ENCODE data around the gene GNG12. TPM values are rescaled to one million over a fixed set of nuclear protein-coding genes. Genes with fewer than 3 reads are reported as not detected.
A peak's percentile ranks its signal among the peaks of the same experiment; 100 is the strongest.

Gene GNG12
- total RNA-seq: 25.4 and 28.7 TPM in 2 replicates
- polyA plus RNA-seq: 33.9 and 34.2 TPM in 2 replicates

DNA sequence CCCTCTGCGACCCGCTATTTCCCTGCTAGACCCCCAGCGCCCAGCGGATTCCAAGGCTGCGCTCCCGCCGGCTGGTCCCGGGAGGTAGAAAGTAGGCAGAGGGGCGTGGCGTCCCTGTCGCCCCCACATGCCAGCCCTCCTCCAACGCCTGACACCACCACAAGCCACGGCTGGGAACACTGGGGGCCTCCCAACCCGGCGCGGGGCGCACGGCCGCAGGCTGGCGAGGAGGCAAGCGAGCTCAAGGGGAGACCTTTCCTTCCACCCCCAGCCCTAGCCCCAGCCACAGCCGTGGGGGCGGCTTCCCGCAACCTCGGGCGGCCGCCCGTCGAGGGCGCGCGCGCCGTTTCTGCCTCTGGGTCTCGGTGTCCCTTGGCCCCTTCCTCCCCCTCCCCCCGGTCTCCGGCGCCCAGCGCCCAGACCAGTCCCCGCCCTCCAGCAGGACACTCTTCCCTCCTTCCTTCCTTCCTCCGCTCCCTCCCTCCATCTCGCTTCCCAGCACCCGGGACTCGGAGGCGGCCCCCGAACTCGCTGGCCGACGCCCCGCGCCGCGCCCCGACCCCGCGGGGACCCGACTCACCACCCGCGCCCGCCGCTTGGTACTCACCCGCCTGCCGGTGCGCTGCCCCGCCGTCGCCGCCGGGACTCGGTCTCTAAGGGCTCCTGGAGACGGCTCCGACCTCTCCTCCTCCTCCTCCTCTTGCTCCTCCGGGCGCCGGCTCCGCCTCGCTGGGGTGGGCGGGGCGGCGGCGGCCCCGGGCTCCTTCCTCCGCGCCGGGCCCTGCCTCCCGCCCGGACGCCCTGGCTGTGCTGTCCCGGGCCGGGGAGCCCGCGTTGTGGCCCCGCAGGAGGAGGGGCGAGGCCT is at the start of gene GNG12:
Gene GNG12 (minus strand): TSS at position 731 of the 865 bp plus-strand sequence. CDS start 125,781 bp downstream, outside the sequence.
- H3K27me3 ChIP-seq: no peaks in the 10 kb centered on the region
- peaks cover 13% of the 10 kb centered on the region for H3K4me1 ChIP-seq (ENCODE audit: low read depth)
- no peak within 1 kb of the TSS for H3K27ac ChIP-seq
- no peaks in the 10 kb centered on the region for H3K36me3 ChIP-seq
- H3K9me3 ChIP-seq (ENCODE audit: low read depth): no peaks in the 10 kb centered on the region
- no peak for TF ChIP-seq CTCF (IDR thresholded peaks at IDR 0.05; ENCODE audit: low read depth, low read length)
- peak; percentile 72 to 85 for DNase-seq (ENCODE audit: low read depth in 1 of 2, low spot score in 1 of 2)
- H3K4me3 ChIP-seq: peak within 1 kb of the TSS; percentile 72

DNA sequence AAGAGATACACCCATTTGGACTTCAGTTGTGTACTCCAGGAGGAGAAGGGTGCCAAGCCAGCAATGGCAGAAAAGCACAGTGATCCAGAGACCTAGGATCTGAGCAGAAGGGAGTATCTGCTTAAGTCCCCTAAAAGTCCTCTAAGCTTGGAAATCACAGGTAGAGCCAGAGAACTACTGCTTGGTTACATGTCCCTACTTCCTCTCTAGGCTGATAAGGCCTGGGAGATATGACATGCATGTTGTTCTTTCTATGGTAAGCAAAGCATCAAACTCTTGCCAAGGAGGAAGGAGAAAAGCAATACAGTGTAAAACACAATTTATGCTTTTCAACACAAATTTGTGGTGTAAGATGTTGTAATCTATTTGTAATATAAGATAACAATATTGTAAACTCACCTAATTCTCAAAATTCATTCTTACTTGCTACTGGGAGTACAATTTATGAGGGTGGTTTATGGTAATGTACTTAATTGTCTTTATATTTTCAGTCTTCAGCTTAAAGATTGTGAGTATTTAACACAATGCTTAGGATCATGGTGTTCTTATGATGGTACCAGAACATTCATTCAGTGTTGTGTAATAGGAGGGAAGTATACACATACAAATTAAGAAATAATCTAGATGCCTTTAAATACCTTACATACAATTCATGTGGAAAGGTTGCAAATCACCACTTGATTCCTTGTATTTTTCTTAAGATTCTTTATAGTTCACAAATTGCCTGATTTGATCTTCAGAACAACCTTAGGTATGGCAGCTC is 49.1 kb upstream of the GNG12 start:
- no peak overlapping the region for H3K27ac ChIP-seq
- no peak for TF ChIP-seq CTCF (IDR thresholded peaks at IDR 0.05; ENCODE audit: low read depth, low read length)

GRCh38 chr1:67880056-67880601 is 46.9 kb upstream of the GNG12 start:
- H3K27ac ChIP-seq: no peak overlapping the region
- no peaks in the 10 kb centered on the region for H3K4me1 ChIP-seq (ENCODE audit: low read depth)
- H3K27me3 ChIP-seq: no peaks in the 10 kb centered on the region
- no peak for TF ChIP-seq CTCF (IDR thresholded peaks at IDR 0.05; ENCODE audit: low read depth, low read length)
- peak in 1 of 2 donors; percentile 89 for DNase-seq (ENCODE audit: low read depth in 1 of 2, low spot score in 1 of 2)
- no peak overlapping the region for H3K4me3 ChIP-seq
- H3K36me3 ChIP-seq: no peaks in the 10 kb centered on the region
- no peaks in the 10 kb centered on the region for H3K9me3 ChIP-seq (ENCODE audit: low read depth)

More for the DNA sequence above, 49.1 kb upstream of the GNG12 start:
- no peaks in the 10 kb centered on the region for H3K4me1 ChIP-seq (ENCODE audit: low read depth)
- no peaks in the 10 kb centered on the region for H3K9me3 ChIP-seq (ENCODE audit: low read depth)
- no peaks in the 10 kb centered on the region for H3K36me3 ChIP-seq
- H3K27me3 ChIP-seq: no peaks in the 10 kb centered on the region
- no peak for DNase-seq (ENCODE audit: low read depth in 1 of 2, low spot score in 1 of 2)
- H3K4me3 ChIP-seq: no peak overlapping the region

- no peak for DNase-seq (ENCODE audit: low read depth in 1 of 2, low spot score in 1 of 2)
- no peaks in the 10 kb centered on the region for H3K27me3 ChIP-seq
- no peak for TF ChIP-seq CTCF (IDR thresholded peaks at IDR 0.05; ENCODE audit: low read depth, low read length)
- no peaks in the 10 kb centered on the region for H3K4me1 ChIP-seq (ENCODE audit: low read depth)
- no peaks in the 10 kb centered on the region for H3K36me3 ChIP-seq
- no peaks in the 10 kb centered on the region for H3K9me3 ChIP-seq (ENCODE audit: low read depth)
- no peak overlapping the region for H3K27ac ChIP-seq
- H3K4me3 ChIP-seq: no peak overlapping the region
These were observed 46.2 kb upstream of the GNG12 start for GRCh38 chr1:67879485-67879884.

DNA sequence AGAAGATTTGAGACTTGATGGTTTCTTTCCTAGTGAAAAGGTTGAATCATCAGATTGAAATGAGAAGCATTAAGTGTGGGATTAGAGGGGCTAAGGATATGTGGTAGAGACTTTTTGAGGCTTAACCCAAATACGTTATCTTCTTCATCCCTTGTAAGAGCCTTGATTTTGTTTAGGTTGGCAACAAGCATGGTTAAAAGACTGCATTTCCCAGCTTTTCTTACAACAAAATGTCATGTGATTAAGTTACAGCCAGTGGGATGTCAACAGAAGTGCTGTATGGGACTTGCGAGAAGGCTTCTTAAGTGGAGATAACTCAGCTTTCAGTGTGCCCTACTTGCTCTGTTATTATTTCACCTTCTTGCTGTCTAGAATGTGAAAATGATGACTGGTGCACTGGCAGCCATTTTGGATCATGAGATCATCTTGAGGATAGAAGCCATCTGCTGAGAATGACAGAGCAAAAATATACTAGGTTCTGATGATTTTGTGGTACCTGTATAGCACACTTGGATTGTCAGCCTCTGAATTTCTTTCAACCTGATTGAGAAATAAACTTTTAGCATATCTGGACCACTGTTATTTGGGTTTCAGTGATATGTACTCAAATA is 41.3 kb upstream of the GNG12 start:
- TF ChIP-seq CTCF (IDR thresholded peaks at IDR 0.05; ENCODE audit: low read depth, low read length): no peak
- H3K27ac ChIP-seq: no peak overlapping the region
- no peaks in the 10 kb centered on the region for H3K9me3 ChIP-seq (ENCODE audit: low read depth)
- DNase-seq (ENCODE audit: low read depth in 1 of 2, low spot score in 1 of 2): no peak
- H3K4me3 ChIP-seq: no peak overlapping the region
- H3K36me3 ChIP-seq: no peaks in the 10 kb centered on the region
- H3K27me3 ChIP-seq: no peaks in the 10 kb centered on the region
- H3K4me1 ChIP-seq (ENCODE audit: low read depth): no peaks in the 10 kb centered on the region

Data from cardiac muscle cell (in vitro differentiated cells and primary cell).